Hepatocyte (in vitro differentiated cells): Measurements from ENCODE around the gene CADPS2. TPM values are rescaled to one million over a fixed set of nuclear protein-coding genes. Genes with fewer than 3 reads are reported as not detected.

ENCODE experiments used
- DNase-seq: peaks from one replicate; pipeline ENCODE4 v3.0.0-alpha.2; 2016; ENCODE audit warnings: low spot score
- H2AFZ ChIP-seq: fragments of 200-600 bp; sonication (generic); 2 replicates; pipeline ENCODE4 v1.6.0; 2016; ENCODE audit warnings: antibody characterized with exemption, mild to moderate bottlenecking
- H3K27ac ChIP-seq: fragments of 200-600 bp; sonication (generic); 2 replicates; pipeline ENCODE4 v1.5.1; 2016; ENCODE audit warnings: mild to moderate bottlenecking
- H3K27me3 ChIP-seq: fragments of 200-600 bp; sonication (generic); 2 replicates; pipeline ENCODE4 v1.6.1; 2016
- H3K36me3 ChIP-seq: fragments of 200-600 bp; sonication (generic); replicated peaks from 2 replicates; pipeline ENCODE4 v1.5.1; 2016; ENCODE audit warnings: low read depth; ENCODE audit not compliant: insufficient read depth
- H3K4me1 ChIP-seq: fragments of 200-600 bp; sonication (generic); 2 replicates; pipeline ENCODE4 v1.5.1; 2016; ENCODE audit warnings: mild to moderate bottlenecking, moderate library complexity; ENCODE audit not compliant: insufficient read depth
- H3K4me2 ChIP-seq: fragments of 200-600 bp; sonication (generic); 2 replicates; pipeline ENCODE4 v1.6.0; 2016
- H3K4me3 ChIP-seq: fragments of 200-600 bp; sonication (generic); 2 replicates; pipeline ENCODE4 v1.5.1; 2016; ENCODE audit warnings: mild to moderate bottlenecking
- H3K79me2 ChIP-seq: fragments of 200-600 bp; sonication (generic); 2 replicates; pipeline ENCODE4 v1.6.0; 2017; ENCODE audit warnings: mild to moderate bottlenecking
- H3K9me2 ChIP-seq: fragments of 200-600 bp; sonication (generic); replicated peaks from 2 replicates; pipeline ENCODE4 v1.6.0; 2017; ENCODE audit warnings: mild to moderate bottlenecking; ENCODE audit not compliant: insufficient read depth
- H3K9me3 ChIP-seq: fragments of 200-600 bp; sonication (generic); 2 replicates; pipeline ENCODE4 v1.5.1; 2016; ENCODE audit warnings: low read depth, mild to moderate bottlenecking
- H4K20me1 ChIP-seq: fragments of 200-600 bp; sonication (generic); 2 replicates; pipeline ENCODE4 v1.6.0; 2016; ENCODE audit warnings: mild to moderate bottlenecking; ENCODE audit not compliant: insufficient read depth, poor library complexity, severe bottlenecking
- CTCF ChIP-seq: fragments of 200-600 bp; sonication (generic); IDR thresholded peaks from 2 replicates; pipeline ENCODE4 v1.5.1; 2016; ENCODE audit warnings: antibody characterized with exemption, mild to moderate bottlenecking; ENCODE audit not compliant: poor library complexity
- EZH2 ChIP-seq: fragments of 200-600 bp; sonication (generic); IDR thresholded peaks from 2 replicates; pipeline ENCODE4 v1.6.1; 2016; ENCODE audit warnings: antibody characterized with exemption, mild to moderate bottlenecking, borderline replicate concordance
- EZH2phosphoT487 ChIP-seq: fragments of 200-600 bp; sonication (generic); IDR thresholded peaks from one replicate; pipeline ENCODE4 v1.6.1; 2018; ENCODE audit warnings: antibody characterized with exemption, mild to moderate bottlenecking, low read depth, moderate library complexity; ENCODE audit not compliant: unreplicated experiment, severe bottlenecking
- WGBS: methylation state at CpG from one replicate; pipeline ENCODE4 v1.1.6; 2016; ENCODE audit warnings: low lambda C conversion rate; ENCODE audit errors: missing lambda C conversion rate; 5-methylcytosine and 5-hydroxymethylcytosine counted together
- polyA plus RNA-seq: library from polyadenylated mRNA; unstranded; fragments of >200 nt; fragmentation: Nextera tagmentation; extraction: Ambion mirVana; gene quantifications from 2 replicates; pipeline ENCODE4 v1.2.1, GENCODE V29; 2016
- total RNA-seq: library from RNA; depleted of rRNA; stranded (reverse); fragments of >200 nt; gene quantifications from 2 replicates; pipeline ENCODE4 v1.2.3, GENCODE V29; 2014

The CADPS2 gene
- total RNA-seq (37.4 and 41.5 TPM in 2 replicates), polyA plus RNA-seq (15.7 and 16.3 TPM in 2 replicates)

DNA sequence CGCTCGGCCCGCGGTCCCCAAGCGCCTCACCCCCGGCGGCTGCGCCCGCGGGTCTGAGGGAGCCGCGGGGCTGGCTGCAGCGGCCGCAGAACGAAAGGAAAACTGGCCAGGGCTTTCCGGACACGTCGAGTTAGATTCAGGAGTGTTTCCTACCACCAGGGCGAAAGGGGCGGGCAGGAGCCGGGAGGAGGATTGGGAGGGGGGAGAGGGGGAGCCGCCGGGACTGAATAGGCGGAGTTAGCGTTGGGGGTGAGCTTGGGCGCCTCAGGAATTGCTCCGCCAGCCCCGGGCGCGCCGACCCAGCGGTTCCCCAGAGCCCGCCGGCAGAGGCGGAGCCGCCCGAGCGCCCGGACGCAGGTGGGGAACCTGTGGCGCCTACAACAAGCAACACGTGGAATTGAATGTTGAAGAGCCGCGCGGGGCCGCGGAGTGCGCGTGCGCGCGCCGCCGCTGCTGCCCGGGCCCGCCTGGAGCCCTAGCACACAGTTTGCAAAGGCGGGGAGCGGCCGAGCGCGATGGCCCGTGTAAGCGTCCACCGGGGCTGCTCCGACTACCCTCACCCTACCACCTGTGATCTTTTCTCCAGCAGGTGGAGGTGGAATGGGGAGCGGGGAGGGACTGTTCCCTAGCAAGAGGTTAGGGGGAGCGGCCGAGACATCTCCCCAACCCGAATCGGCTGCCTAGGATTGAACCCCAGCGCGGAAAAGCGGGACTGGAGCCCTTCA is at the start of gene CADPS2:
CADPS2 (minus strand) TSS at position 104 of the 725 bp plus-strand sequence. CDS start 123 bp downstream, outside the sequence.
- peak within 1 kb of the TSS; percentile 93 for H3K4me2 ChIP-seq
- H3K9me2 ChIP-seq = no peaks in the 10 kb centered on the region
- H3K9me3 ChIP-seq = no peaks in the 10 kb centered on the region
- H2AFZ ChIP-seq = peak within 1 kb of the TSS; percentile 98
- peak within 1 kb of the TSS; percentile 90 for H3K4me3 ChIP-seq
- peak within 1 kb of the TSS; percentile 93 for H3K27ac ChIP-seq
- under 1% methylated on average over 67 of the region's 73 CpGs for WGBS
- peaks cover 19% of the 10 kb centered on the region for H3K4me1 ChIP-seq
- peaks cover 34% of the 10 kb centered on the region for H3K79me2 ChIP-seq
- TF ChIP-seq CTCF = peak; percentile 19
- TF ChIP-seq EZH2phosphoT487 = no peak
- TF ChIP-seq EZH2 = no peak
- peak; percentile 94 for DNase-seq
- no peaks in the 10 kb centered on the region for H4K20me1 ChIP-seq
- H3K36me3 ChIP-seq = no peaks in the 10 kb centered on the region
- H3K27me3 ChIP-seq = no peaks in the 10 kb centered on the region

DNA sequence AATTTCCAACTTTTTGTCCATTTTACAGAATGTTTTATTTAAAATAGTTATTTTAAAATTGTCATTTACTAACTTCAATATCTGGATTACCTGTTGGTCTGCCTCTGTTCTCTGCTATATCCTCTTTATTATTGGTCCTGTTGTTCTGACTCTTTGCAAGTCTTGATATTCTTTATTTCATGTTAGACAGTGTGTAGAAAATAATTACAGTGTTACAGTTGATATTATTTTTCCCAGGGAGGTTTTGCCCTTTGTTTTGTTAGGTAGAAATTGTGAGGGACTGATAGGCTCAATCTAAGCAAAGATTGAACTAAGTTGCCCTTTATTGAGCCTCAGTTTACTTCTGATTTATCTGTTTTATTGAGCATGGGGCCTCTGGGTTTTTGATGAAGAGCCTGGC is 49.4 kb upstream of the CADPS2 start:
- no peaks in the 10 kb centered on the region for H3K27me3 ChIP-seq
- H3K4me1 ChIP-seq = no peaks in the 10 kb centered on the region
- no peak overlapping the region for H3K27ac ChIP-seq
- no peaks in the 10 kb centered on the region for H3K9me2 ChIP-seq
- no peak overlapping the region for H2AFZ ChIP-seq
- DNase-seq = no peak
- no peak overlapping the region for H3K4me3 ChIP-seq
- H4K20me1 ChIP-seq = no peaks in the 10 kb centered on the region
- no peaks in the 10 kb centered on the region for H3K9me3 ChIP-seq
- no peak for TF ChIP-seq CTCF
- H3K79me2 ChIP-seq = no peaks in the 10 kb centered on the region
- H3K36me3 ChIP-seq = no peaks in the 10 kb centered on the region
- H3K4me2 ChIP-seq = no peak overlapping the region

DNA sequence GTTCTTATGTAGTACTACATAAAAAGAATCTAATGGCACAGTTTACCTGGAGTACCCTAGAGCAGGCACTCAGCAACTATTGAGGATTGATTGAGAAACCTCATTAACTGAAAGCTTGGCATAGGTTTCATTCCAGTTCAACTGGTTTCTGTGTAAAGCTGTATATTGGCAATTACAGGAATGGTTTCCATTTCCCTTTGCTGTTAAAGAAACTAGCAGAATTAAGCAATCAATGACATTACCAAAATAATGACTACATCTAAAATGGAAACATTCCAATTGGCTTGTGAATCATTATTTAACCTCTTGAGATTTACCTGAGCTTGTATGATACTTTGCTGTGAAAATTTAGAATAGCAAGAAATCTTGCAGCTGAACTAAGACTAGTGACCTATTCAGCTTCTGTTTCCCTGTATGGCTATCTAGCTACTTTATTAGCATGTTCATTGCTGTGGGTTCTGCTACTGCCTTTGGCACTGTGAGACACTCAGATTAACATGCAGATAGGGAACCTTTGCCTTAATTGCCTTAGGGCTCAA is 33.5 kb upstream of the CADPS2 start:
- H2AFZ ChIP-seq = no peak overlapping the region
- no peaks in the 10 kb centered on the region for H3K27me3 ChIP-seq
- no peaks in the 10 kb centered on the region for H3K4me1 ChIP-seq
- DNase-seq = no peak
- no peaks in the 10 kb centered on the region for H4K20me1 ChIP-seq
- H3K4me3 ChIP-seq = no peak overlapping the region
- H3K27ac ChIP-seq = no peak overlapping the region
- H3K79me2 ChIP-seq = no peaks in the 10 kb centered on the region
- TF ChIP-seq EZH2 (no peak), EZH2phosphoT487 (no peak), CTCF (no peak)
- H3K9me3 ChIP-seq = no peaks in the 10 kb centered on the region
- no peak overlapping the region for H3K4me2 ChIP-seq
- H3K9me2 ChIP-seq = no peaks in the 10 kb centered on the region
- no peaks in the 10 kb centered on the region for H3K36me3 ChIP-seq
